Activated CD4-positive, CD25-positive, alpha-beta regulatory T cell treated with anti-CD3 and anti-CD28 coated beads, Interleukin-2, amount 50 U/mL, for 24 hours (primary cell): ENCODE data around the gene MYH11.
A peak's percentile ranks its signal among the peaks of the same experiment; 100 is the strongest.
"Not testable (repeated sequence)": the region's sequence is repeated elsewhere in the genome, so short reads cannot be mapped to it uniquely, and the experiment has no call there.

Experiments
- ATAC-seq, 2 donors: fragments of 150-1000 bp; cut with Tn5 transposase; one replicate each; pipeline ENCODE4 v1.10.0; 2021; ENCODE audit warnings: mild to moderate bottlenecking in 1 of 2, moderate library complexity in 1 of 2

Gene MYH11

DNA sequence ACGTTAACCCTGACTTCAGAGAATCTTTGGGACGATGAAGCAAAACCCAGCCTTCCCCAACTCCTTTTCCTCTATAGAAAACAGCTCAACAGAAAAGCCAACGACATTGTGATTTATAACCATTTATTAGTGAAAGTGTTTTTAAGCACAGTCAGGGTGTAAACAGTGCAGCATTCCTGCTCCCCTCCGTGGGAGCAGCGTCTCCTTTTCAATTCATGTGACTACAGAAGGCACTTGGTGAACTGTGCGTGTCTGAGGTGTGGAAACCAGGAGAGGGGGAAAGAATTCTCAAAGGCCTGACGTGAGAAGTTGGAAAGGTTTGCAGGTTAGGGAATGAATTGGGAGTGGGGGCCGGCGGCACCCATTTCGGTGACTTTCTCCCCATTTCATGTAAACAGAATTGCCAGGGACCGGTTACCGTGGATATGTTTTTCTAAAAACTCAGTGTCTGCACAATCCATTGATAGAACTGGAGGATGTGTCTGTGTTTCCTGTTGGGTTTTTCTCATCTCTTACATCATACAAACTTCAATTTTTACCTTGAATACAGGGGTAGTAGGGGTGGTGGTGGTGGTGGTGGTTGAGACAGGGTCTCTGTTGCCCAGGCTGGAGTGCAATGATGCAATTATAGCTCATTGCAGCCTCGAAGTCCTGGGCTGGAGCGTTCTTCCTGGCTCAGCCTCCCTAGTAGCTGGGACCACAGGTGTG, 153.6 kb downstream of the MYH11 start:
- ATAC-seq: no peak

DNA sequence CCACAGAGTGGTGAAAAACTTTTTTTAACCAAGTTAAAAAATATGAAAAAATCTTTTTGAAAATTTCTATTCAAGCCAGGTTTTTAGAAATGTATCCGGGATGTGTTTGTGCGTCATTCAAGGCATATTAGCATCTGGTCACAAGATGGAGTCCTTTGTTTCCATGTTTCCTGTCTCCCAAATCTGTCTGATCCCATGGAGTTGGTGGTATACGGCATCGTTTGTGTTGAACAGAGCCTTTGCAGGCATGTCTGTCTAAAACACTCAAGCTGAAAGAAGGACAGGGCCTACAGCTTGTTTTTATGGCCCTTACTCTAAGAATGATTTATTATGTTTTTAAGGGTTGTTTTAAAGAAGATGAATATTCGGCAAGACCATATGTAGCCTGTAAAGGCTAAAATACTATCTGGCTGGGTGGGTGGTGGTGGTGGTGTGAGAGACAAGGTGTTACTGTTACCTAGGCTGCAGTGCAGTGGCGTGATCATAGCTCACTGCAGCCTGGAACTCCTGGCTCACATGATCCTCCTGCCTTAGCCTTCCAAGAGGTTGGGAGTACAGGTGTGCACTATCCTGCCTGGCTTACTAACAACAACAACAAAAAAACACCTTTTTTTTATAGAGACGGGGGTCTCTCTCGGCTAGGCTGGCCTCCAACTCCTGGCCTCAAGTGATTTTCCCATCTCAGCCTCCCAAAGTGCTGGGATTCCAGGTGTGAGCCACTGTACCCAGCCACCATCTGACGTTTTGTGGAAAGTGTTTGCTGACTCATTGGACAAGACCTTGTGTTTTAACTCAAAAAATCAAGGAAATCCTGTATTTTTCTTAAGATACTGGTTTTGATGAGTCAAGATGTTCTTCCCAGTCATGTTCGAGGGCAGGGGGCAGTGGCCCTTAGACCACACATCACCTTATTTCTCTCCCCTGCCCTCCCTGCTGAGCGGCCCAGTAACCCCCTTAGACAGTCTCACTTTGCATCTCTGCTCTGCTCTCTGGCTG, 154.6 kb downstream of the MYH11 start:
- ATAC-seq: no peak

DNA sequence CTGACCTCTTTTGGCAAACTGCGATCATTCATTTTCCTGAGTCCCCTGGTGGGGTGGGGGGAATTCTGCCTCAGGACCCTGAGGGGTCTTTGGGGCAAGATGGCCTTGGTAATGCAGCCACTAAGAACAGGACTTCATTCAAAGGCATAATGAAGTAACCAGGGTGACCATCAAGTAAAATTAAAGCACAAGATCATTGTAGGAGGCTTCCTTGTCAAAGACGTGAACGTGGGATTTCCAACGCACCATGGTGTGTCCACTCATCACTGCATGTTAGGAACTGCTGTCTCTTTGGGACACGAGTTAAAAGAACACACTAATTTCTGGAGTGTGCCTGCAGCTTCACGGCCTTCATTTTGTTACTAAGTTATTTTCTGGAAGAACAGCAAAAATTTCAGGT, 155.5 kb downstream of the MYH11 start:
- ATAC-seq: no peak

DNA sequence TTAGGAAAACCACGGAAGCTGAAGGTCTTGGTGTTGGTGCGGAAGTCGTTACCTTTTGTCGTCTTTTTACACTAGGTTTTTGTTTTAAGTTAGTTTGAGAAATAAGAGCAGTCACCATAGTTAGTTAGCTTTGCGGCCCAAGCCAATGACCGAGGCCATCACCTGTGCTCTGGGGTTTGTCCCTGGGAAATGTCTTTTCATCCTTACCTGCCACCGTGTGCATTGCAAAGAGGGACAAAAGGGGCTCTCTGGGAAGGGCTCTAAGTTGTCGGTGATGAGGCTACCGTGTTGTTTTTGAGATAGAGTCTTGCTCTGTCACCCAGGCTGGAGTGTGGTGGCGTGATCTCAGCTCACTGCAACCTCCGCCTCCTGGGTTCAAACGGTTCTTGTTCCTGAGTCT, 157.0 kb downstream of the MYH11 start:
- ATAC-seq: no peak

DNA sequence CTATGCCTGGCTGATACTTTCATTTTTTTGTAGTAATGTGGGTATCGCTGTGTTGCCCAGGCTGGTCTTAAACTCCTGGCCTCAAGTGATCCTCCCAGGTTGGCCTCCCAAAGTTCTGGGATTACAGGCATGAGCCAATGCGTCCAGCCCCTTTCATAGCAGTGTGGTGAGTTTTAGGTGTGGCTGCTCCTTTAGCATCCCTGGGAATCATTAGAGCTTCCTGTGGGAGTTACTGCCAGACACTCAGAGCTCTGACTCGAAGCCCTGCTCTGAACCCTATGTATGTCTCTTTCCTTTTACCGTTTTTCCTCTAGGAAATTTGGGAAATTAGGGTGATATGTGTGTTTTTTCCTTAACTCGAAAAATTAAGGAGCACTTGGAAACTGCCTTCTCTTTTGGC, 162.3 kb downstream of the MYH11 start:
- no peak for ATAC-seq

DNA sequence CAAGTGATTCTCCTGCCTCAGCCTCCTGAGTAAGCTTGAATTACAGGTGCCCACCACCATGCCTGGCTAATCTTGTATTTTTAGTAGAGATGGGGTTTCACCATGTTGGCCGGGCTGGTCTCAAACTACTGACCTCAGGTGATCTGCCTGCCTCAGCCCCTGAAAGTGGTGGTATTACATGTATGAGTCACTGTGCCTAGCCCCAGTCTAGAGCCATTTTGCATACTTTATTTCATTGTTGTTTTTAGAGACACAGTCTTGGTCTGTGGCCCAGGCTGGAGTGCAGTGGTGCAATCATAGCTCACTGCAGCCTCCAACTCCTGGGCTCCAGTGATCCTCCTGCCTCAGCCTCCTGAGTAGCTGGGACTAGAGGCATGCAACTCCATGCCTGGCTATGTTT, 164.3 kb downstream of the MYH11 start:
- not testable (repeated sequence) for ATAC-seq

GRCh38 chr16:15691046-15691445, 165.8 kb downstream of the MYH11 start:
- no peak for ATAC-seq

DNA sequence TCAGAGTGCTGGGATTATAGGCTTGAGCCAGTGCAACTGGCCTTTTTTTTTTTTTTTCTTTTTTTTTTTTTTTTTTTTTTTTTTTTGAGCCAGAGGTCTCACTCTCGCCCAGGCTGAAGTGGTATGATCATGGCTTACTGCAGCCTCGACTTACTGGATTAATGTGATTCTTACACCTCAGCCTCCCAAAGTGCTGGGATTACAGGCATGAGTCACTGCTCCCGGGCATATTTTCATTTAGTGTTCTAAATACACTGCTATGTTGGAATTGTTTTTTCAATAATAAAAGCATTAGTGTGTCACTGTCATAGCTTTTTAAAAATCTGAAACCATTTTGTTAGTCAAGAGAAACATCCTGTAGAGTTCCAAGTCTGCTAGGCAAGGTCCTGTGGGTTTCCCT, 166.5 kb downstream of the MYH11 start:
- ATAC-seq: no peak

- no peak for ATAC-seq
Observed at GRCh38 chr16:15689290-15689689, 167.5 kb downstream of the MYH11 start.

DNA sequence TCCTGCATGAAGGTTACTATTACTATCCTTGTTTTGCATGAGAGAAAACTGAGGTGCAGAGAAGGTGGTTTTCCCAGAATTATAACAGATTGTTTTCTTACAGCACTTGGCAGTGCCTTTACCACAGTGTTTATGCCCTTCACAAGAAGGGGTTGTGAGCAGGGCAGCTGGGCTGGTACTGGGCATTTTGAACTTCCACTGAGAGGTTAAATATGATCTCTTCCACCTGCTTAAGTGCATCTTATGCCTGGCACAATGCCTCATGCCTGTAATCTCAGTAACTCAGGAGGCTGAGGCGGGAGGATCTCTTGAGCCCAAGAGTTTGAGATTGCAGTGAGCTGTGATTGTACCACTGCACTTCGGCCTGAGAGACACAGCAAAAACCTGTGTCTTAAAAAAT, 170.5 kb downstream of the MYH11 start:
- no peak for ATAC-seq

DNA sequence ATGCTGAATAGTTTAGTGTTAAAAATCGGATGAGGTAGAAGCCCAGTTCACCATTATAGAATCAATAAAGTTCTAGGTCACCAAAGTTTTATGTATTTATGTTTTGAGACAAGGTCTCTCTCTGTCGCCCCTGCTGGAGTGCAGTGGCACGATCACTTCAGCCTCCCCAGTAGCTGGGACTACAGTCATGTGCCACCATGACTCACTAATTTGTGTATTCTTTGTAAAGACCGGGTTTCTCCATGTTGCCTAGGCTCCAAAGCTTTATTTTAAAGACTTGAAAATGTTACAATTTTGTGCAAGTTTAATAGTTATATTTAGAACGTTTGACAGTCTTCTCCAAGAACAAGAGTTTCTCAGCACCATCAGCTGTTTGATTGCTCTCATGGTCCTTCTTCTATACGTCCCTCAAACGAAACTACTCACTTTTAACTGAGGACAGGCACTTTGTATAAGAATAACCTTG, 174.7 kb downstream of the MYH11 start:
- peak; percentile 92 to 99 for ATAC-seq

GRCh38 chr16:15677447-15677846, 179.4 kb downstream of the MYH11 start:
- ATAC-seq: no peak

DNA sequence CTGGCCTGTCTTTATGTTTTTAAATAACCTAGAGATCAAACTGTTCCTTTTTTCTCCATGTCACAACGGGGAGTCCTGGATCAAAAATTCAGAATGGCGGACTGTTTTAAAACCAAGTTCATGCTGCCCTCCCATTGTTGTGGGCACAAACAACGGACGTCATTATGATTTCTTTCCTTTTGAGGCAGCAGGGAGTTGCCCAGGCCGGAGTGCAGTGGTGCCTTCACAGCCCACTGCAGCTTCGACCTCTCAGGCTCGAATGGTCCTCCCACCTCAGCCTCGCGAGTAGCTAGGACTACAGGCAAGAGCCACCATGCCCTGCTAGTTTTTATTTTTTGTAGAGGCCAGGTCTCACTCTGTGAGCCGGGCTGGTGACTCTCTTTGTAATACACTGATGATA, 180.3 kb downstream of the MYH11 start:
- no peak for ATAC-seq

DNA sequence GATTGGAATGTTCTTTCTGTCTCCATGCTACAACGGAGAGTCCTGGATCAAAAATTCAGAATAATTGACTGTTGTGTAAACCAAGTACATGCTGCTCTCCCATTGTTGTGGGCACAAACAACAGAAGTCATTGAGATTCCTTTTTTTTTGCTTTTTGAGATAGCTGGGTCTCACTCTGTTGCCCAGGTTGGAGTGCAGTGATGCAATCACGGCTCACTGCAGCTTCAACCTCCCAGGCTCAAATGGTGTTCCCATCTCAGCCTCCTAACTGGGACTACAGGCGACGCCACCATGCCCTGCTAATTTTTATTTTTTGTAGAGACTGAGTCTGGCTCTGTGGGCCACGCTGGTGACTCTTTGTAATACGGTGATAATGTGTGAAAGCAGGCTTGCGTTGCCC, 182.3 kb downstream of the MYH11 start:
- no peak for ATAC-seq

GRCh38 chr16:15672514-15673167, 184.2 kb downstream of the MYH11 start:
- ATAC-seq: peak; percentile 67

- not testable (repeated sequence) for ATAC-seq
Observed at GRCh38 chr16:15672127-15672513, 184.7 kb downstream of the MYH11 start.

GRCh38 chr16:15671530-15672117, 185.2 kb downstream of the MYH11 start:
- no peak for ATAC-seq

- no peak for ATAC-seq
Observed at GRCh38 chr16:15667091-15667742, 189.6 kb downstream of the MYH11 start.

GRCh38 chr16:15665107-15665506, 191.7 kb downstream of the MYH11 start:
- ATAC-seq: no peak

GRCh38 chr16:15660203-15660601, 196.6 kb downstream of the MYH11 start:
- no peak for ATAC-seq

DNA sequence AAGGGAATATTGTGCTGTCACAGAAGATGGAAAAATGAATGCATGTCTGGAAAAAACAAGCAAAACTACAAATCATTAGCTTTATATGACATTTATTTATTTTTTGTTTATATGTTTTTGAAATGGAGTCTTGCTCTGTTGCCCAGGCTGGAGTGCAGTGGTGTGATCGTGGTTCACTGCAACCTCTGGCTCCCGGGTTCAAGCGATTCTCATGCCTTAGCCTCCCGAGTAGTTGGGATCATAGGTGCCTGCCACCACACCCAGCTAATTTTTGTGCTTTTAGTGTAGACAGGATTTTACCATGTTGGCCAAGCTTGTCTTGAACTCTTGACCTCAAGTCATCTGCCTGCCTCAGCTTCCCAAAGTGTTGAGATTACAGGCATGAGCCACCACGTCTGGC, 198.3 kb downstream of the MYH11 start:
- ATAC-seq: no peak

DNA sequence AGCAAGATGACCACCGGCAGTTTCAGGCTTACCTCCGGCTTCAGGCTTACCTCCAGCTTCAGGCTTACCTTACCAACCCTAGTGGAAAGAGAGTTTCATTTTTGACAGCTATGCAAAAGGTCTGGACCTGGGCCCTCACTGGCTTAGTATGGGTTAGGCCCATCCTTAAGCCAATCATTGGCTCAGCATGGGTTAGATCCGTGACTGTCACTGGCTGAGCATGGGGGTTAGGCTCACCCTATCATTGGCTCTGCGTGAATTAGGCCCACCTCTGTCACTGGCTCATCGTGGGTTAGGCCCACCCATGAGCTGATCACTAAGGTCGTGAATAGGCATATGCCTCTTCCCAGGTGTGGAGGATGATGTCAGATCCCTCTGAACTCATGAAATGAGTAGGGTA, 198.7 kb downstream of the MYH11 start:
- ATAC-seq: peak in 1 of 2 donors; percentile 35
